DMS53 (cell line): ENCODE data around the gene EGFLAM.

ENCODE experiments used
- DNase-seq: peaks from one replicate; lab custom pipeline; 2025; lab: John Stamatoyannopoulos, UW

Gene EGFLAM

DNA sequence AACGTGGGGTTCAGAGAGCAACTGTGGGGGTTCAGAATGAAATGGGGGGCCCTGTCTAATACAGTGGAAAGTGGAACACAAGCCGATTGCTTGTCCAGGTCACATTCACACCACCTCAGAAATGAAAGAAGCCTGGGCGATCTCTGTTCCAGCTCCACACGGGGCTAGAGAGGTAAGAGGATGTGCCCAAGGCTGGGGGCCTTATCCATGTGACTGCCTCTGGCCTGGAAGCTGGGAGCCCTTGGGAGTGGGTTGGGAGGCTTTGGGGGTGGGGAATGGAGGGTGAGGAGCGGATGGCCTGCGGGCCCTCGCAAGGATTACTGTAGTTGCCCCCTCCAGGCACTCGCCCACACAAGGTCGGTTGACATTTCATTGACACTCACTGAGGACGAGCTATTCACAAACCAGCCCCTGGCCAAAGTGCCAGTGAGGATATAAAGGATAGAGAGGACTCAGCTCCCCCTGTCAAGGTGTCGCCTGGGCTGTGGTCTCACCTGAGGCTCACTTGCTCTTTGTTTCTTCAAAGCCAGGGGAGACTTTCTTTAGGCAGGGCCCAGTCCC is 211.4 kb downstream of the EGFLAM start:
- no peak for DNase-seq

- DNase-seq: no peak
These were observed 213.3 kb downstream of the EGFLAM start for GRCh38 chr5:38471709-38472108.

- no peak for DNase-seq
These were observed 214.2 kb downstream of the EGFLAM start for GRCh38 chr5:38472541-38472940.

DNA sequence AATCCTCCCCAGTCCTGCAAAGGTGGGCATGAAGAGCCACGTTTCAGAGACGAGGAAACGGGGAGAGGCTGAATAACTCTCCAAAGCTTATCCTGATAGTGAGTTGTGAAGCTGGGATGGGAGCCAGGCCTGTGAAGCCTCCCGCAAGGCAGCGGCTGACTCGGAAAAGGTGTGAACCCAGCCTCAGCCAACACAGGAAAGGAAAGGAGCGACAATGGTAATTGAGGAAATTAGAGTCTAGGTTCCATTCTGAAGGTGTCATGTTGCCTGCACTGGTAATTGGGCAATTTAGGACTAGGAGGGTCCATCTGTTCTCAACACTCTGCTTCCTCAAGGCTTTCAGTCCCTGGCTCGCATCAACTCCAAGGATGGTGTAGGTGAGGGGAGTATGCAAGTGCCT is 214.6 kb downstream of the EGFLAM start:
- DNase-seq: no peak

DNA sequence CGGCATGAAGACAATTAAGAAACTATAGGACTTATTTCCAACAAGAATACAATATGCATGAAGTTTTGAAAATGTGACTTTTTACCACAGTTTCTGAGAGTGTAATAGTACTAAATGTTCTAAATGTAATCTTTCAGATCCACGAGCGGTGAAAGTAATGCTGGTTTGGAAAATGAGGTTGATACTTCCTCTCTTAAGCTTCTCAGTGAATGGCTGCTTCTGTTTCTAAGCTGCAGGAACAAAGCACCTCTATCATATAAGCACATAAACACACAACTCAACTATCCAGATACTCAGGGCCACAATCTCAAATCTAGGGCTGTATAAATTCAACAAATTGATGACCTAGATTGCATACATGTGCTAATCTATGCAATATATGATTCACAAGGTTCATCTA is 219.8 kb downstream of the EGFLAM start:
- DNase-seq: no peak

GRCh38 chr5:38478878-38479277 is 220.5 kb downstream of the EGFLAM start:
- no peak for DNase-seq

DNA sequence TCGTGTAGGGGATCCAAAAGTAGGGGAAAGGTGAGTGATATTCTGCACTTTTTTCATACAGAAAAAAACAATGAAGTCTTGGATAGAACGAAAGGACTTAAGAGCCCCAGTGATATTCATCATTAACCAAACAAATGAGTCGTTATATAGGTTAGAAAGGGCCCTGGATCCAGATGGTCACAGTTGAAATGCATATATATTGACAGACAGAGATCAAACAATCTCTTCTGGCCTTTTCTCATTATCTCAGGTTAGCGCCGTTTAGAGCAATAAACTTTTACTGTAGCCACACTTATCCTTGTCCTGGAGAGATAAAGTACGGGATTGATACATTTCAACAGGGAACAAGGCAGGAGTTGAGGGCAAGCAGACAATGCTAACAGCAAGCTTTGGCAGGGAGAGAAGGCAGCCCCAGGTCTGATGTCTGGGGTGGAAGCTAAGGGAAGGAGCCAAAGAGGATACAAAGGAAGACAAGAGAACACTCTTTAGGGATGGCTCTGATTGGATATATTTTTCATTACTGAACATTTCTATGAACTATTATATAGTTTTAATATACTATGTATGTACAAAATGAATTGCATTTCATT is 221.1 kb downstream of the EGFLAM start:
- peak; percentile 6 for DNase-seq

GRCh38 chr5:38483805-38484398 is 225.5 kb downstream of the EGFLAM start:
- no peak for DNase-seq

GRCh38 chr5:38494175-38494574 is 235.8 kb downstream of the EGFLAM start:
- DNase-seq: no peak

DNA sequence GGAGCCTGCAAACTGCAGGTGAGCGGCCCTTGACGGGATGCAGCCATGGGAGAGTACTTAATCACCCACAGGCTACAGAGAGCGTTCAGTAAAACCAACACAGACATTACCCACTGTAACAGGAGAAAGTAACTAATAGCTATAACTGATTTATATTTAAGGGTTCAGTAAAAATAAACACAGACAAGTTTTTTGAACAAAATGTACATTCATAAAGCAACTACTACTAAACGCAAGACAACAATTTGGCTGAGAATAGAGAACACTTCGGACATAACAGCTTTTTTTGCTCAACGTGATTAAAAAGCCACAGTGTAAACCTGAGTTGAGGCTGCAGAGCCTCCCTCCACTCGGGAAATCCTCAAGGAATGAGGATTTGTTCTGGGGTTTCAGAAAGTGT is 236.4 kb downstream of the EGFLAM start:
- no peak for DNase-seq

GRCh38 chr5:38497946-38498345 is 239.6 kb downstream of the EGFLAM start:
- peak; percentile 31 for DNase-seq

GRCh38 chr5:38500573-38501260 is 242.4 kb downstream of the EGFLAM start:
- DNase-seq: peak; percentile 9

DNA sequence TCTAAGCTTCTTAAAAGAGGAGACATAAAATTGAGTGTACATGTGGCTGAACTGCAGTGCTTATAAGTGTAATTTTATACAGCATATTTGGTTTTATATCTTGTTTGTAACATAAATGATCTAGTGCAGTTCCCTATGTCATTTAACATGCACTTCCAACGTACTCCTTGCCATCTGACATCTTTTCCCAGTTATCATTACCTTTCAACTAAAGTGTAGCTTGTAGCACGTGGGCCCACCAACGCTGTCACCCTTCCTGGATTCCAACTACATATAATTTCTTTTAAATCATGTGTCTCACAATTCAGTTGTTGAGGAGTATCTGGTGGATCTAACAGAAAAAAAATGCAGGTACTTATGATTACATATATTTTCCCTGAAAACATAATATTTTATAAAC is 247.9 kb downstream of the EGFLAM start:
- DNase-seq: no peak

GRCh38 chr5:38509185-38509584 is 250.8 kb downstream of the EGFLAM start:
- no peak for DNase-seq
